Neural cell (in vitro differentiated cells): ENCODE results near the gene MIB1.

Experiments
- CTCF ChIP-seq: fragments of 450-650 bp; IDR thresholded peaks from 2 replicates; pipeline ENCODE4 v1.5.1; 2014; ENCODE audit warnings: antibody characterized with exemption, mild to moderate bottlenecking, moderate library complexity; ENCODE audit not compliant: poor library complexity, severe bottlenecking
- POLR2AphosphoS5 ChIP-seq: IDR thresholded peaks from 2 replicates; pipeline ENCODE4 v1.6.1; 2012
- SMC3 ChIP-seq: fragments of 450-650 bp; conservative IDR thresholded peaks from 2 replicates; pipeline ENCODE4 v1.6.1; 2014; ENCODE audit warnings: antibody characterized with exemption, mild to moderate bottlenecking, moderate library complexity; ENCODE audit not compliant: poor library complexity

- no peak for TF ChIP-seq CTCF
- TF ChIP-seq SMC3: no peak
- TF ChIP-seq POLR2AphosphoS5: no peak
Observed at GRCh38 chr18:21894619-21895367, 154.2 kb downstream of the MIB1 start.
